ENCODE data around the gene DICER1.

- TF ChIP-seq POLR2A (IDR thresholded peaks at IDR 0.05; ENCODE audit: low read depth, low read length) (no peak), POLR2AphosphoS5 (IDR thresholded peaks at IDR 0.05; ENCODE audit: insufficient read depth, low read depth, low read length) (no peak)
- TF ChIP-seq, protein P1, sequence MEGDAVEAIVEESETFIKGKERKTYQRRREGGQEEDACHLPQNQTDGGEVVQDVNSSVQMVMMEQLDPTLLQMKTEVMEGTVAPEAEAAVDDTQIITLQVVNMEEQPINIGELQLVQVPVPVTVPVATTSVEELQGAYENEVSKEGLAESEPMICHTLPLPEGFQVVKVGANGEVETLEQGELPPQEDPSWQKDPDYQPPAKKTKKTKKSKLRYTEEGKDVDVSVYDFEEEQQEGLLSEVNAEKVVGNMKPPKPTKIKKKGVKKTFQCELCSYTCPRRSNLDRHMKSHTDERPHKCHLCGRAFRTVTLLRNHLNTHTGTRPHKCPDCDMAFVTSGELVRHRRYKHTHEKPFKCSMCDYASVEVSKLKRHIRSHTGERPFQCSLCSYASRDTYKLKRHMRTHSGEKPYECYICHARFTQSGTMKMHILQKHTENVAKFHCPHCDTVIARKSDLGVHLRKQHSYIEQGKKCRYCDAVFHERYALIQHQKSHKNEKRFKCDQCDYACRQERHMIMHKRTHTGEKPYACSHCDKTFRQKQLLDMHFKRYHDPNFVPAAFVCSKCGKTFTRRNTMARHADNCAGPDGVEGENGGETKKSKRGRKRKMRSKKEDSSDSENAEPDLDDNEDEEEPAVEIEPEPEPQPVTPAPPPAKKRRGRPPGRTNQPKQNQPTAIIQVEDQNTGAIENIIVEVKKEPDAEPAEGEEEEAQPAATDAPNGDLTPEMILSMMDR (IDR thresholded peaks at IDR 0.05; ENCODE audit: extremely low read depth in 1 of 2, insufficient read depth in 1 of 2, low read depth in 1 of 2, low read length in 2 of 2): no peak
Observed at GRCh38 chr14:95049952-95050351, 107.4 kb downstream of the DICER1 start.
